ENCODE results near the gene GDF2.

GDF2 gene

DNA sequence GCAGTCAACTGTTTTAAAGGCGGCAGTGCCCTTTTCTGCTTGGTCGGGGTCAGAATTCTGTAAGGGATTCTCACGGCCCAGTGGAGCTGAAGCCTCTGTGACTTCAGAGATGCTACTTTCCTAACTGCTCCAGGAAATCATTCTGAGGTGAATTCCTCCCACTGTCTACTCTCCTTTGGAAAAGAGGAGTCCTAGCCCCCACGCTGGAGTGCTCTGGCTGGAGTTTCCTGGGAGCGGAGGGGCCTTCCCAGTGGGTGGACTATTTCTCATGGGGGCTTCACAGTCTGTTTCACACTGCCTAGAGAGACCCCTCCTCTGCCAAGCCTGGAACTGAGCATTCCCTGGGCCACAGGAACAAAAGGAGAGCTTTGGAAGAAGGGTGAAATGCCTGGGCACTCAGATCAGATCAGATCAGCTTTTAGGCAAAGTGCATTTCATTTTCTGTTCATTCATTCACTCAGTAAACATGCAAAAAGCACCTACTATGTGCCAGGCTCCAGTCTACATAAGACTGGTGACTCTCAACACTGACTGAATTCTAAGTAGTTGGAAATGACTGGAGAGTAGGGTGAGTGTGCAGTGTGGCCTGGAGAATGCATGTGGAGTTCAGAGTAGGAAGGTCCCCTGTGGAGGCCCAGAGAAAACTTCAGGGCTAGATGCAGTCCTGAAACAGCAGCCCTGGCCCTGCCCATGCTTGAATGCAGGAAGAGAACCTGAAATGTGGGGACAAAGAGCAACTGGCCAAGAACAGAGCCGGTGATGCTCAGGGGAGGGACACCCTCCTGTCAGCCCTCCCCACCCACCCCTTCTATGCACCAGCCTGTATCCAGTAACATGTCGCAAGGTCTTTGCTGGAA, 49.6 kb downstream of the GDF2 start:
- no peak for DNase-seq

DNA sequence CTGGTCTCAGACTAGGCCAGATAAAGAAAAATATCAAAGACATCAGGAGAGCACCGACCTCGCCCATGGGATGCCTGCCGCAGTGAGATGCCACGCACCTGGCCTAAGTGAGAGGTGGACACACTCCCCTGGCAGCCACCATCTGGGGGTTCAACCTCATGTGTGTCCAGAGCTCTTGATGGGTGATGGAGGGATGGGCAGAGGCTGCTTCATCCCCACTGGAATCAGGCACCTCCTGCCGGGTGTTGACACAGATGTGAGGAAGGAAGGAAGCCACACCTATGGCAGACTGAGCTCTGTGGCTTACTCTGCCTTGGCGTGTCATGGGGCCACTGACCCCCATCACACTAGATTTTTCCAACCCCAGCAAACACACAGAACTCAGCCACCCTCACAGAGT, 50.5 kb downstream of the GDF2 start:
- no peak for DNase-seq

DNA sequence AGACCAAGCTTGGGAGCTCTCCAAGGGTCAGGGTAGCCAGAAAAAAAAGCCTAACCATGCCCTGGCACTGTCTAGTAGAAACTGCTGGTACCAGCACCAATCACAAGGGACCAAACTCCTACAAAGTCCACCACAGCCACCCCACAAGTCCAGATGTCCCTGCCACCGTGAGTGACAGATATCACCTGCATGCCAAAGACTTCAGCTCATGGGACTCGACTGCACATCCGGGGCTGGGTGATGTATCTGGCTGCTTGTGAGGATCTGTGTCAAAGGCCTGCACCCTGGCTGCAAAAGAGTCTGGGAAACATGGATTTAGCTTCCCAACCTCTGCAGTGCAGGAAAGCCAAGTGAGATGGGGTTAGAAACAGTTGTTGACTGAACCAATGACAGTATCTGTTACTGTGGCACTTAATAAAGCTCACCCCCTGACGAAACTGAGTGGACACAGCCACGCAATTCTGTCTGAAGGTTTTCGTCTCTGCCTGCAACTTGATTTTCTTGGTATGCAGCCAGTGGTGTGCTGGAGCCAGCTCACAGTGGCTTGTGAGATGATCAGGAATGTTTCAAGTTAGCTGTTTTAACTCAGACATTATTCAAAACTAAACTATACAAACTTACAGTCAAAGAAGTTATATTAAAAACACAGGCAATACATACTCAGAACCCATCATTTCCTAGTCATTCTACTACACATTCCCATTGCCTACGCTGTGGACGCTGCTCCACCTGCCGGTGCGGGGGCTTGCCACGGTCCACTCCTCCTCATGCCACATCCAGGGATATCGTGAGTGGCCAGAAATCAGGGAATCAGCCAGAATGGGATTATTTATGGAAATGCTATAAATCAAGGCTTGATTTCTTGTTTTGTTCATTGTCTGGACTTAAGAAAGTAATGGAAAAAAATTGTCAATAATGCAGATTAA, 52.6 kb downstream of the GDF2 start:
- DNase-seq: no peak

DNA sequence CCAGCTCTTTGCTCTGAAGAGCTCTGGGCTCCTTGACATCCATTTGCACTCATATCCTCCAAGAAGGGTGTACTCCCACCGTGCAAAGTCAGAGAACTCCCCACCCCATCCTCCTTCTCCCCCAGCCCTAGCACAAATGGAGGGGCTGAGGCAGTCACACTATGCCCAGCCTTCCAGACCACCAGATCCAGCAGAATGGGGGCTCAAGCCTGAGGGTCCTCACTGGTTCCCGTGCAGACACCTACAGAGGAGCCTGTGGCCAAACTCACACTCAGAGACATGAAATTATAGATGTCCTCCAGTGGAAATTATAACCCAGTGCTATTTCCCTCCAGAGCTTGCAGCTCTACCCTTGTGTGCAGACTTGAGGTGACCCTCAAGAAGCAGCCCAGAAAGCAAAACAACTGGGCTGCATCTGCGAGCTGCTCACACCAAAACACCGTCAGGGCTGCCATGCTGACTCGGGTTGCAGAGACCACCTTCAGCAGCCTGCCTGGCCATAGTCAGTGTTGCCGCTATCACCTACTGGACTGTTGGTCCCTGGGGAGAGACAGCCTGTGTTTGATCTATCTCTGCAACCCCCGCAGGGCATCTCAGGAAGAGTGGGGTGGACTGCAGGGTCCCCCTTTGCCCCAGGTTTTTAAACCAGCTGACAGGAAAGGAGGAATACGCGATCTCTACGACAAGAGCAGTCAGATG, 54.4 kb downstream of the GDF2 start:
- no peak for DNase-seq

Measured in amniotic stem cell (primary cell).